ENCODE results near the gene FNDC10. TPM values are rescaled to one million over a fixed set of nuclear protein-coding genes. Genes with fewer than 3 reads are reported as not detected.

The FNDC10 gene
- total RNA-seq, 1 experiment from 2014 or later, result not detected

GRCh38 chr1:1629430-1630190, 29.7 kb upstream of the FNDC10 start:
- Histone ChIP-seq H3K79me2 (ENCODE audit: low read length) (no peaks in the 10 kb centered on the region), H3K4me1 (ENCODE audit: low read length) (peaks cover 22% of the 10 kb centered on the region)

GRCh38 chr1:1628754-1629429, 29.0 kb upstream of the FNDC10 start:
- H3K9me3 ChIP-seq (ENCODE audit: low read length), result no peaks in the 10 kb centered on the region
- H3K27me3 ChIP-seq (ENCODE audit: low read length), result no peaks in the 10 kb centered on the region
- peak overlapping the region; percentile 88 for H3K4me2 ChIP-seq (ENCODE audit: low read depth, low read length, poor library complexity, severe bottlenecking)
- no peaks in the 10 kb centered on the region for H3K79me2 ChIP-seq (ENCODE audit: low read length)
- H3K27ac ChIP-seq (ENCODE audit: low read length), result peak overlapping the region; percentile 61
- peak overlapping the region; percentile 75 for H2AFZ ChIP-seq (ENCODE audit: low read length)
- no peaks in the 10 kb centered on the region for H3K36me3 ChIP-seq (ENCODE audit: insufficient read depth, low read length)
- peak; percentile 88 for DNase-seq
- H3K9me2 ChIP-seq (replicated peaks; ENCODE audit: insufficient read depth, low read length), result no peaks in the 10 kb centered on the region
- peak overlapping the region; percentile 82 for H3K4me3 ChIP-seq (ENCODE audit: low read length)
- no peaks in the 10 kb centered on the region for H4K20me1 ChIP-seq (ENCODE audit: insufficient read depth, low read depth, low read length)
- peaks cover 22% of the 10 kb centered on the region for H3K4me1 ChIP-seq (ENCODE audit: low read length)
- H3K9ac ChIP-seq (ENCODE audit: low read length), result peak overlapping the region; percentile 79

More at GRCh38 chr1:1629430-1630190, 29.7 kb upstream of the FNDC10 start:
- H3K4me3 ChIP-seq (ENCODE audit: low read length), result peak overlapping the region; percentile 82
- H3K36me3 ChIP-seq (ENCODE audit: insufficient read depth, low read length), result no peaks in the 10 kb centered on the region
- DNase-seq, result peak; percentile 85
- H4K20me1 ChIP-seq (ENCODE audit: insufficient read depth, low read depth, low read length), result no peaks in the 10 kb centered on the region
- peak overlapping the region; percentile 88 for H3K4me2 ChIP-seq (ENCODE audit: low read depth, low read length, poor library complexity, severe bottlenecking)
- H3K9me2 ChIP-seq (replicated peaks; ENCODE audit: insufficient read depth, low read length), result no peaks in the 10 kb centered on the region
- peak overlapping the region; percentile 79 for H3K9ac ChIP-seq (ENCODE audit: low read length)
- H3K27me3 ChIP-seq (ENCODE audit: low read length), result no peaks in the 10 kb centered on the region
- H2AFZ ChIP-seq (ENCODE audit: low read length), result peak overlapping the region; percentile 75; the same call in 1 of the 2 replicates
- H3K27ac ChIP-seq (ENCODE audit: low read length), result peak overlapping the region; percentile 61
- no peaks in the 10 kb centered on the region for H3K9me3 ChIP-seq (ENCODE audit: low read length)

GRCh38 chr1:1627829-1628753, 28.2 kb upstream of the FNDC10 start:
- no peaks in the 10 kb centered on the region for H4K20me1 ChIP-seq (ENCODE audit: insufficient read depth, low read depth, low read length)
- H3K4me1 ChIP-seq (ENCODE audit: low read length), result peaks cover 22% of the 10 kb centered on the region
- no peaks in the 10 kb centered on the region for H3K27me3 ChIP-seq (ENCODE audit: low read length)
- no peak overlapping the region for H2AFZ ChIP-seq (ENCODE audit: low read length)
- H3K36me3 ChIP-seq (ENCODE audit: insufficient read depth, low read length), result no peaks in the 10 kb centered on the region
- DNase-seq, result no peak
- peak overlapping the region; percentile 82; the same call in 1 of the 2 replicates for H3K4me3 ChIP-seq (ENCODE audit: low read length)
- H3K79me2 ChIP-seq (ENCODE audit: low read length), result no peaks in the 10 kb centered on the region
- H3K9me2 ChIP-seq (replicated peaks; ENCODE audit: insufficient read depth, low read length), result no peaks in the 10 kb centered on the region
- H3K9ac ChIP-seq (ENCODE audit: low read length), result peak overlapping the region; percentile 79
- H3K9me3 ChIP-seq (ENCODE audit: low read length), result no peaks in the 10 kb centered on the region
- peak overlapping the region; percentile 88 for H3K4me2 ChIP-seq (ENCODE audit: low read depth, low read length, poor library complexity, severe bottlenecking)
- H3K27ac ChIP-seq (ENCODE audit: low read length), result no peak overlapping the region; the same call in 1 of the 2 replicates

- H4K20me1 ChIP-seq (ENCODE audit: insufficient read depth, low read depth, low read length), result no peaks in the 10 kb centered on the region
- H3K79me2 ChIP-seq (ENCODE audit: low read length), result no peaks in the 10 kb centered on the region
- no peaks in the 10 kb centered on the region for H3K36me3 ChIP-seq (ENCODE audit: insufficient read depth, low read length)
- peaks cover 22% of the 10 kb centered on the region for H3K4me1 ChIP-seq (ENCODE audit: low read length)
- H3K9me3 ChIP-seq (ENCODE audit: low read length), result no peaks in the 10 kb centered on the region
- H3K27ac ChIP-seq (ENCODE audit: low read length), result no peak overlapping the region
- no peaks in the 10 kb centered on the region for H3K27me3 ChIP-seq (ENCODE audit: low read length)
- H3K9me2 ChIP-seq (replicated peaks; ENCODE audit: insufficient read depth, low read length), result no peaks in the 10 kb centered on the region
- H3K4me3 ChIP-seq (ENCODE audit: low read length), result no peak overlapping the region
- no peak overlapping the region for H3K9ac ChIP-seq (ENCODE audit: low read length)
- H3K4me2 ChIP-seq (ENCODE audit: low read depth, low read length, poor library complexity, severe bottlenecking), result no peak overlapping the region
- no peak overlapping the region for H2AFZ ChIP-seq (ENCODE audit: low read length)
- DNase-seq, result no peak
Measured at GRCh38 chr1:1627261-1627828, 27.4 kb upstream of the FNDC10 start.

- Histone ChIP-seq H3K9ac (ENCODE audit: low read length) (no peak overlapping the region), H3K27me3 (ENCODE audit: low read length) (no peaks in the 10 kb centered on the region), H3K36me3 (ENCODE audit: insufficient read depth, low read length) (no peaks in the 10 kb centered on the region), H3K9me3 (ENCODE audit: low read length) (no peaks in the 10 kb centered on the region), H3K79me2 (ENCODE audit: low read length) (no peaks in the 10 kb centered on the region), H3K27ac (ENCODE audit: low read length) (no peak overlapping the region), H3K9me2 (replicated peaks; ENCODE audit: insufficient read depth, low read length) (no peaks in the 10 kb centered on the region), H3K4me2 (ENCODE audit: low read depth, low read length, poor library complexity, severe bottlenecking) (no peak overlapping the region), H3K4me1 (ENCODE audit: low read length) (peaks cover 22% of the 10 kb centered on the region), H3K4me3 (ENCODE audit: low read length) (no peak overlapping the region), H4K20me1 (ENCODE audit: insufficient read depth, low read depth, low read length) (no peaks in the 10 kb centered on the region), H2AFZ (ENCODE audit: low read length) (no peak overlapping the region)
- DNase-seq, result no peak
Measured at GRCh38 chr1:1626207-1627141, 26.5 kb upstream of the FNDC10 start.

GRCh38 chr1:1625824-1626206, 25.9 kb upstream of the FNDC10 start:
- Histone ChIP-seq H3K79me2 (ENCODE audit: low read length) (no peaks in the 10 kb centered on the region), H3K27me3 (ENCODE audit: low read length) (no peaks in the 10 kb centered on the region), H3K27ac (ENCODE audit: low read length) (no peak overlapping the region), H3K4me2 (ENCODE audit: low read depth, low read length, poor library complexity, severe bottlenecking) (no peak overlapping the region), H3K9me3 (ENCODE audit: low read length) (no peaks in the 10 kb centered on the region), H3K9me2 (replicated peaks; ENCODE audit: insufficient read depth, low read length) (no peaks in the 10 kb centered on the region), H3K9ac (ENCODE audit: low read length) (no peak overlapping the region), H2AFZ (ENCODE audit: low read length) (no peak overlapping the region), H4K20me1 (ENCODE audit: insufficient read depth, low read depth, low read length) (peaks cover 2% of the 10 kb centered on the region; the same call in 1 of the 2 replicates), H3K36me3 (ENCODE audit: insufficient read depth, low read length) (no peaks in the 10 kb centered on the region), H3K4me1 (ENCODE audit: low read length) (peaks cover 22% of the 10 kb centered on the region), H3K4me3 (ENCODE audit: low read length) (no peak overlapping the region)
- no peak for DNase-seq

- Histone ChIP-seq H3K4me1 (ENCODE audit: low read length) (peaks cover 18% of the 10 kb centered on the region), H3K36me3 (ENCODE audit: insufficient read depth, low read length) (no peaks in the 10 kb centered on the region), H3K4me3 (ENCODE audit: low read length) (no peak overlapping the region), H3K9me3 (ENCODE audit: low read length) (no peaks in the 10 kb centered on the region), H2AFZ (ENCODE audit: low read length) (no peak overlapping the region), H3K27me3 (ENCODE audit: low read length) (no peaks in the 10 kb centered on the region), H3K27ac (ENCODE audit: low read length) (no peak overlapping the region), H4K20me1 (ENCODE audit: insufficient read depth, low read depth, low read length) (peaks cover 5% of the 10 kb centered on the region; the same call in 1 of the 2 replicates), H3K4me2 (ENCODE audit: low read depth, low read length, poor library complexity, severe bottlenecking) (no peak overlapping the region), H3K79me2 (ENCODE audit: low read length) (no peaks in the 10 kb centered on the region), H3K9ac (ENCODE audit: low read length) (no peak overlapping the region), H3K9me2 (replicated peaks; ENCODE audit: insufficient read depth, low read length) (no peaks in the 10 kb centered on the region)
- DNase-seq, result no peak
Measured at GRCh38 chr1:1625404-1625775, 25.5 kb upstream of the FNDC10 start.
